NCI-H1105 (cell line): ENCODE data around the gene IL11RA.
A peak's percentile ranks its signal among the peaks of the same experiment; 100 is the strongest.

Source experiments
- DNase-seq: peaks from one replicate; lab custom pipeline; 2025; lab: John Stamatoyannopoulos, UW

Gene IL11RA

GRCh38 chr9:34687276-34688030, 35.5 kb downstream of the IL11RA start:
- DNase-seq: no peak

- DNase-seq: no peak
Observed at GRCh38 chr9:34688329-34689115, 36.5 kb downstream of the IL11RA start.

- no peak for DNase-seq
Observed at GRCh38 chr9:34689116-34689470, 37.1 kb downstream of the IL11RA start.

GRCh38 chr9:34689512-34689911, 37.5 kb downstream of the IL11RA start:
- no peak for DNase-seq

GRCh38 chr9:34690983-34691935, 39.3 kb downstream of the IL11RA start, which contains the start of gene CCL19:
Gene CCL19 (minus strand): TSS chr9:34691276. CDS start chr9:34691139, 137 bp downstream.
- DNase-seq: no peak

- no peak for DNase-seq
Observed at GRCh38 chr9:34691936-34692315, 39.9 kb downstream of the IL11RA start.

GRCh38 chr9:34693560-34693959, 41.6 kb downstream of the IL11RA start:
- DNase-seq: no peak

- no peak for DNase-seq
Observed at GRCh38 chr9:34694811-34695210, 42.8 kb downstream of the IL11RA start.

- peak; percentile 61 for DNase-seq
Observed at GRCh38 chr9:34701023-34701768, 49.2 kb downstream of the IL11RA start.

GRCh38 chr9:34701769-34702736, 50.1 kb downstream of the IL11RA start:
- peak; percentile 32 for DNase-seq

- DNase-seq: no peak
Observed at GRCh38 chr9:34707130-34707529, 55.1 kb downstream of the IL11RA start.

- no peak for DNase-seq
Observed at GRCh38 chr9:34709196-34709978, 57.4 kb downstream of the IL11RA start.

GRCh38 chr9:34710023-34710422, 58.0 kb downstream of the IL11RA start, which contains the start of gene CCL21:
Gene CCL21 (minus strand): TSS chr9:34710136. CDS start chr9:34710066, 70 bp downstream.
- peak; percentile 1 for DNase-seq
